H1 (cell line): ENCODE measurements around the gene IFIT2. TPM values are rescaled to one million over a fixed set of nuclear protein-coding genes. Genes with fewer than 3 reads are reported as not detected.

ENCODE experiments used
- CTCF ChIA-PET: fragments of 300-600 bp; sonication (Branson Sonifier 250); formaldehyde crosslinking; loops from one replicate; lab custom pipeline; 2021; ENCODE audit not compliant: partially characterized antibody; lab: Charles Lee
- POLR2A ChIA-PET: fragments of 300-600 bp; sonication (Branson Sonifier 250); formaldehyde crosslinking; loops from one replicate; lab custom pipeline; 2021; ENCODE audit warnings: inconsistent platforms; ENCODE audit not compliant: partially characterized antibody; lab: Charles Lee
- DNase-seq, 2 experiments: peaks; one replicate each; pipeline versions ENCODE4 v3.0.0 to v3.0.0-alpha.2; 2010 to 2022; ENCODE audit warnings: low spot score in 2 of 2, low read depth in 1 of 2, mixed read lengths in 1 of 2
- FAIRE-seq: peaks from 2 replicates; lab custom pipeline; 2011; peaks lifted over from hg19 to GRCh38; lab: Jason Lieb, UNC
- H2AFZ ChIP-seq: 2 replicates; pipeline ENCODE4 v1.8.1; 2012; ENCODE audit warnings: low read length, inconsistent platforms
- H2AK5ac ChIP-seq: 2 replicates; pipeline ENCODE4 v1.6.1; 2013; ENCODE audit warnings: low read depth, low read length
- H2BK120ac ChIP-seq: replicated peaks from 2 replicates; pipeline ENCODE3; 2013; ENCODE audit warnings: low read depth, low read length, inconsistent platforms
- H2BK12ac ChIP-seq: 2 replicates; pipeline ENCODE4 v1.6.1; 2013; ENCODE audit warnings: low read depth, low read length
- H2BK15ac ChIP-seq: 2 replicates; pipeline ENCODE4 v1.6.1; 2013; ENCODE audit warnings: low read length
- H2BK20ac ChIP-seq: 2 replicates; pipeline ENCODE4 v1.6.1; 2013; ENCODE audit warnings: low read length
- H2BK5ac ChIP-seq: 2 replicates; pipeline ENCODE4 v1.6.1; 2013; ENCODE audit warnings: low read depth, low read length
- H3K14ac ChIP-seq: 2 replicates; pipeline ENCODE4 v1.6.1; 2013; ENCODE audit warnings: inconsistent platforms; ENCODE audit not compliant: insufficient read length
- H3K18ac ChIP-seq: 2 replicates; pipeline ENCODE4 v1.6.1; 2013; ENCODE audit warnings: low read length; ENCODE audit errors: extremely low read depth
- H3K23ac ChIP-seq: 2 replicates; pipeline ENCODE4 v1.6.1; 2013; ENCODE audit warnings: inconsistent platforms; ENCODE audit not compliant: insufficient read length
- H3K23me2 ChIP-seq: 2 replicates; pipeline ENCODE4 v1.6.1; 2013; ENCODE audit warnings: low read depth, low read length
- H3K27ac ChIP-seq: 2 replicates; pipeline ENCODE4 v1.6.1; 2011; ENCODE audit warnings: low read depth, low read length, inconsistent platforms
- H3K27me3 ChIP-seq, 4 experiments: replicated peaks in 1 of 4; 1 replicate in 1 of 4; 2 replicates in 3 of 4; pipeline versions ENCODE4 v1.6.1 to v1.8.1; 2011 to 2013; ENCODE audit warnings: low read length in 3 of 4, mild to moderate bottlenecking in 3 of 4, inconsistent platforms in 2 of 4, mixed read lengths in 2 of 4, moderate library complexity in 1 of 4; ENCODE audit not compliant: control insufficient read depth in 3 of 4, insufficient read depth in 3 of 4; ENCODE audit errors: extremely low read depth in 1 of 4
- H3K36me3 ChIP-seq, 4 experiments: 2 replicates each; pipeline versions ENCODE4 v1.6.1 to v1.8.1; 2011 to 2013; ENCODE audit warnings: mild to moderate bottlenecking in 4 of 4, low read length in 3 of 4, moderate library complexity in 2 of 4, control low read depth in 1 of 4, inconsistent platforms in 1 of 4; ENCODE audit not compliant: insufficient read depth in 4 of 4, control insufficient read depth in 2 of 4
- H3K4ac ChIP-seq: replicated peaks from 2 replicates; pipeline ENCODE3; 2013; ENCODE audit warnings: low read length, low read depth, mixed read lengths, inconsistent platforms; ENCODE audit not compliant: insufficient read length
- H3K4me1 ChIP-seq, 4 experiments: replicated peaks in 1 of 4; 1 replicate in 1 of 4; 2 replicates in 3 of 4; pipeline versions ENCODE4 v1.6.1 to v1.8.1; 2011 to 2013; ENCODE audit warnings: low read length in 3 of 4, inconsistent platforms in 2 of 4, mixed read lengths in 1 of 4; ENCODE audit not compliant: insufficient read depth in 4 of 4, control insufficient read depth in 3 of 4
- H3K4me2 ChIP-seq, 2 experiments: 2 replicates each; pipeline versions ENCODE4 v1.6.1 to v1.8.1; 2011 to 2013; ENCODE audit warnings: low read depth in 2 of 2, low read length in 2 of 2, control low read depth in 1 of 2, inconsistent platforms in 1 of 2, mild to moderate bottlenecking in 1 of 2; ENCODE audit not compliant: insufficient read depth in 1 of 2
- H3K4me3 ChIP-seq, 4 experiments: fragments of 200-600, 300-600 bp in 1 of 4; sonication (generic), shearing (Covaris generic), sonication (Bioruptor Twin) in 1 of 4; 2 replicates each; pipeline versions ENCODE4 v1.5.1 to v1.8.1; 2011 to 2016; ENCODE audit warnings: low read length in 4 of 4, low read depth in 3 of 4, control low read depth in 2 of 4, inconsistent platforms in 2 of 4, mild to moderate bottlenecking in 2 of 4, mixed read lengths in 1 of 4, moderate library complexity in 1 of 4; ENCODE audit not compliant: insufficient read depth in 2 of 4; ENCODE audit errors: extremely low read depth in 1 of 4
- H3K56ac ChIP-seq: replicated peaks from 2 replicates; pipeline ENCODE3; 2013; ENCODE audit warnings: low read depth, mild to moderate bottlenecking, mixed read lengths, low read length, inconsistent platforms; ENCODE audit not compliant: insufficient read length
- H3K79me1 ChIP-seq: 2 replicates; pipeline ENCODE4 v1.6.1; 2013; ENCODE audit warnings: low read depth, low read length, control low read depth
- H3K79me2 ChIP-seq, 2 experiments: 2 replicates each; pipeline versions ENCODE4 v1.6.1 to v1.8.1; 2012 to 2013; ENCODE audit warnings: low read length in 2 of 2, mild to moderate bottlenecking in 2 of 2, inconsistent platforms in 1 of 2; ENCODE audit not compliant: insufficient read depth in 2 of 2, control insufficient read depth in 1 of 2
- H3K9ac ChIP-seq, 4 experiments: replicated peaks in 1 of 4; 1 replicate in 1 of 4; 2 replicates in 3 of 4; pipeline versions ENCODE4 v1.6.1 to v1.8.1; 2011 to 2013; ENCODE audit warnings: low read depth in 3 of 4, low read length in 3 of 4, control low read depth in 2 of 4, mild to moderate bottlenecking in 2 of 4, moderate library complexity in 2 of 4, inconsistent platforms in 1 of 4; ENCODE audit errors: extremely low read depth in 1 of 4
- H3K9me3 ChIP-seq, 2 experiments: 2 replicates each; pipeline versions ENCODE4 v1.6.1 to v1.8.1; 2012 to 2013; ENCODE audit warnings: mild to moderate bottlenecking in 2 of 2, moderate library complexity in 2 of 2, control low read depth in 1 of 2, inconsistent platforms in 1 of 2, low read depth in 1 of 2, low read length in 1 of 2, mixed read lengths in 1 of 2; ENCODE audit not compliant: insufficient read depth in 2 of 2
- H4K20me1 ChIP-seq, 2 experiments: replicated peaks in 1 of 2; 2 replicates each; pipeline versions ENCODE3 to v1.8.1; 2011 to 2013; ENCODE audit warnings: inconsistent platforms in 2 of 2, low read length in 2 of 2, mild to moderate bottlenecking in 1 of 2; ENCODE audit not compliant: insufficient read depth in 2 of 2, control insufficient read depth in 1 of 2
- H4K5ac ChIP-seq: 2 replicates; pipeline ENCODE4 v1.6.1; 2013; ENCODE audit warnings: low read length, low read depth, mixed read lengths, inconsistent platforms; ENCODE audit not compliant: insufficient read length
- H4K8ac ChIP-seq: 2 replicates; pipeline ENCODE4 v1.8.0; 2013; ENCODE audit warnings: mild to moderate bottlenecking, moderate library complexity, low read length, inconsistent platforms; ENCODE audit not compliant: insufficient read depth; ENCODE audit errors: extremely low read depth
- H4K91ac ChIP-seq: replicated peaks from 2 replicates; pipeline ENCODE3; 2013; ENCODE audit warnings: low read length, mixed read lengths, inconsistent platforms; ENCODE audit not compliant: insufficient read length
- ATF3 ChIP-seq: IDR thresholded peaks from 2 replicates; pipeline ENCODE4 v1.6.1; 2011; ENCODE audit warnings: low read depth, mild to moderate bottlenecking, low read length; ENCODE audit not compliant: insufficient read depth
- CBX5 ChIP-seq: fragments of 300-800, 300-1000 bp; sonication (generic); IDR thresholded peaks from 2 replicates; pipeline ENCODE4 v1.7.1; 2016; ENCODE audit warnings: antibody characterized with exemption, low read length, low read depth
- CBX8 ChIP-seq: fragments of 300-800, 300-1000 bp; sonication (generic); IDR thresholded peaks from 2 replicates; pipeline ENCODE4 v1.7.1; 2016; ENCODE audit warnings: low read depth, low read length, borderline replicate concordance
- E2F6 ChIP-seq: IDR thresholded peaks from 2 replicates; pipeline ENCODE4 v1.6.1; 2012; ENCODE audit warnings: inconsistent platforms
- EP300 ChIP-seq, 2 experiments: IDR thresholded peaks; 1 replicate in 1 of 2; 2 replicates in 1 of 2; pipeline ENCODE4 v1.6.1; 2011 to 2012; ENCODE audit warnings: low read depth in 2 of 2, low read length in 2 of 2, mild to moderate bottlenecking in 2 of 2, borderline replicate concordance in 1 of 2, inconsistent platforms in 1 of 2, moderate library complexity in 1 of 2
- JUN ChIP-seq: IDR thresholded peaks from 2 replicates; pipeline ENCODE4 v1.6.1; 2011; ENCODE audit warnings: low read depth, mild to moderate bottlenecking, improper control_type of control experiment, low read length
- JUND ChIP-seq: IDR thresholded peaks from 2 replicates; pipeline ENCODE4 v1.6.1; 2011; ENCODE audit warnings: mild to moderate bottlenecking, improper control_type of control experiment, low read length
- POLR2A ChIP-seq, 2 experiments: IDR thresholded peaks; 1 replicate in 1 of 2; 2 replicates in 1 of 2; pipeline ENCODE4 v1.6.1; 2011; ENCODE audit warnings: low read depth in 2 of 2, low read length in 2 of 2, mild to moderate bottlenecking in 2 of 2; ENCODE audit errors: control extremely low read depth in 1 of 2
- RNF2 ChIP-seq: fragments of 200-900, 300-1000 bp; sonication (generic); IDR thresholded peaks from 2 replicates; pipeline ENCODE4 v1.7.1; 2016; ENCODE audit warnings: borderline replicate concordance, low read depth, mild to moderate bottlenecking, antibody characterized with exemption, low read length; ENCODE audit not compliant: poor library complexity, severe bottlenecking; ENCODE audit errors: missing control alignments
- SRF ChIP-seq: IDR thresholded peaks from 2 replicates; pipeline ENCODE4 v1.6.1; 2011; ENCODE audit warnings: mild to moderate bottlenecking, low read depth, low read length, moderate library complexity
- SUZ12 ChIP-seq: fragments of 200-600 bp; sonication (generic); IDR thresholded peaks from 2 replicates; pipeline ENCODE4 v1.6.1; 2012; ENCODE audit warnings: mild to moderate bottlenecking, inconsistent platforms, low read length, moderate library complexity, mixed read lengths
- TEAD4 ChIP-seq: IDR thresholded peaks from 2 replicates; pipeline ENCODE4 v1.6.1; 2012; ENCODE audit warnings: low read depth, low read length, inconsistent platforms, mixed read lengths
- WGBS, 2 experiments: shearing (Covaris generic) in 1 of 2; methylation state at CpG; one replicate each; pipeline versions ENCODE4 v1.1.6 to v1.1.7; 2013 to 2015; ENCODE audit warnings: low lambda C conversion rate in 2 of 2, mixed read lengths in 2 of 2, inconsistent platforms in 1 of 2, low coverage in 1 of 2, missing lambda C conversion rate in 1 of 2; ENCODE audit not compliant: insufficient replicate concordance in 2 of 2, insufficient coverage in 1 of 2, insufficient read length in 1 of 2; ENCODE audit errors: extremely low coverage in 1 of 2, missing lambda C conversion rate in 1 of 2; 5-methylcytosine and 5-hydroxymethylcytosine counted together
- polyA plus RNA-seq, 7 experiments: library from polyadenylated mRNA; depleted of rRNA in 3 of 7; stranded (reverse) in 5 of 7; unstranded in 2 of 7; fragments of >200 nt in 5 of 7; fragments of 200-250 nt in 2 of 7; gene quantifications; 1 replicate in 5 of 7; 2 replicates in 1 of 7; 4 replicates in 1 of 7; pipeline versions ENCODE4 v1.2.1 to v1.2.3, GENCODE V29; 2011 to 2013; ENCODE audit warnings: missing spikeins in 2 of 7, mixed read lengths in 2 of 7
- total RNA-seq: library from RNA; stranded (reverse); fragmentation: NEBNext Ultra II Directional; extraction: Animal tissue kit (Norgen Biotek cat#: 25700); gene quantifications from 2 replicates; pipeline ENCODE4 v1.2.1, GENCODE V29; 2021

The IFIT2 gene
- total and polyA plus RNA-seq, 2 of the 8 experiments (the other 6 are each of a cell fraction or from before 2014, with no cell fraction given), result 0.03 to 0.35 TPM

- Histone ChIP-seq H3K27me3 (no peaks in the 10 kb centered on the region), H3K79me2 (no peaks in the 10 kb centered on the region), H2AK5ac (no peak overlapping the region), H3K56ac (no peak overlapping the region), H4K8ac (no peak overlapping the region), H3K36me3 (no peaks in the 10 kb centered on the region), H3K9ac (no peak overlapping the region), H3K27ac (no peak overlapping the region), H3K79me1 (no peaks in the 10 kb centered on the region), H3K4me2 (no peak overlapping the region), H3K9me3 (no peaks in the 10 kb centered on the region), H2BK120ac (no peak overlapping the region), H3K18ac (no peak overlapping the region), H3K4me3 (no peak overlapping the region), H2BK20ac (no peak overlapping the region), H4K91ac (no peak overlapping the region), H4K20me1 (no peaks in the 10 kb centered on the region), H2BK12ac (no peak overlapping the region), H2AFZ (peak overlapping the region; percentile 28; the same call in 1 of the 2 replicates), H3K4ac (no peak overlapping the region), H3K23me2 (no peaks in the 10 kb centered on the region), H3K4me1 (peaks cover 0 to 3% (median 1%) of the 10 kb centered on the region in 4 experiments; a peak in 2 of 7 replicates), H3K14ac (no peak overlapping the region), H2BK5ac (no peak overlapping the region), H2BK15ac (no peak overlapping the region), H4K5ac (no peak overlapping the region), H3K23ac (no peak overlapping the region)
- ChIA-PET CTCF (interaction anchor here (0.7 to 9.9 kb wide), 4 partner anchors 22 to 118 kb away, joined by 3 to 60 read pairs (median 4); no protein-coding TSS in a partner anchor), POLR2A (interaction anchor here (1.0 kb wide), 1 partner anchor 113 kb away, joined by 3 read pairs; the partner anchor contains the start of gene IFIT5)
- no peak for DNase-seq
- FAIRE-seq, result no peak
- WGBS, 2 experiments, result 80% methylated on average over 2 of the region's 2 CpGs; no CpG with 5 or more reads in 1 of the 2 experiments
- TF ChIP-seq SUZ12 (no peak), CBX8 (no peak), JUND (no peak), TEAD4 (no peak), JUN (no peak), E2F6 (no peak), RNF2 (no peak), EP300 (IDR thresholded peaks at IDR 0.05; ENCODE audit: borderline replicate concordance in 1 of 2, low read depth in 2 of 2, low read length in 2 of 2) (no peak), POLR2A (IDR thresholded peaks at IDR 0.05; ENCODE audit: control extremely low read depth in 1 of 2, low read depth in 2 of 2, low read length in 2 of 2) (no peak), SRF (no peak), ATF3 (no peak), CBX5 (no peak)
Measured at GRCh38 chr10:89301232-89301631, 614 bp upstream of the IFIT2 start.
